ENCODE measurements around the gene SP3. TPM values are rescaled to one million over a fixed set of nuclear protein-coding genes. Genes with fewer than 3 reads are reported as not detected.
A peak's percentile ranks its signal among the peaks of the same experiment; 100 is the strongest.

The SP3 gene
- polyA plus RNA-seq, 1 experiment = 71.8 TPM

GRCh38 chr2:173982918-173983317, 17.7 kb upstream of the SP3 start:
- Histone ChIP-seq H3K4me3 (ENCODE audit: low read depth, low read length) (no peak overlapping the region), H3K27me3 (ENCODE audit: control insufficient read depth, insufficient read depth, low read length) (no peaks in the 10 kb centered on the region), H3K9me3 (ENCODE audit: control insufficient read depth, insufficient read depth, low read length) (no peaks in the 10 kb centered on the region), H3K27ac (ENCODE audit: low read depth, low read length) (peak overlapping the region; percentile 73)
- CTCF ChIA-PET = no interaction called here
- TF ChIP-seq, protein P1, sequence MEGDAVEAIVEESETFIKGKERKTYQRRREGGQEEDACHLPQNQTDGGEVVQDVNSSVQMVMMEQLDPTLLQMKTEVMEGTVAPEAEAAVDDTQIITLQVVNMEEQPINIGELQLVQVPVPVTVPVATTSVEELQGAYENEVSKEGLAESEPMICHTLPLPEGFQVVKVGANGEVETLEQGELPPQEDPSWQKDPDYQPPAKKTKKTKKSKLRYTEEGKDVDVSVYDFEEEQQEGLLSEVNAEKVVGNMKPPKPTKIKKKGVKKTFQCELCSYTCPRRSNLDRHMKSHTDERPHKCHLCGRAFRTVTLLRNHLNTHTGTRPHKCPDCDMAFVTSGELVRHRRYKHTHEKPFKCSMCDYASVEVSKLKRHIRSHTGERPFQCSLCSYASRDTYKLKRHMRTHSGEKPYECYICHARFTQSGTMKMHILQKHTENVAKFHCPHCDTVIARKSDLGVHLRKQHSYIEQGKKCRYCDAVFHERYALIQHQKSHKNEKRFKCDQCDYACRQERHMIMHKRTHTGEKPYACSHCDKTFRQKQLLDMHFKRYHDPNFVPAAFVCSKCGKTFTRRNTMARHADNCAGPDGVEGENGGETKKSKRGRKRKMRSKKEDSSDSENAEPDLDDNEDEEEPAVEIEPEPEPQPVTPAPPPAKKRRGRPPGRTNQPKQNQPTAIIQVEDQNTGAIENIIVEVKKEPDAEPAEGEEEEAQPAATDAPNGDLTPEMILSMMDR (IDR thresholded peaks at IDR 0.05; ENCODE audit: low read depth, low read length) = no peak
- POLR2A ChIA-PET = no interaction called here
- no peak for DNase-seq (ENCODE audit: low read depth, low spot score)

DNA sequence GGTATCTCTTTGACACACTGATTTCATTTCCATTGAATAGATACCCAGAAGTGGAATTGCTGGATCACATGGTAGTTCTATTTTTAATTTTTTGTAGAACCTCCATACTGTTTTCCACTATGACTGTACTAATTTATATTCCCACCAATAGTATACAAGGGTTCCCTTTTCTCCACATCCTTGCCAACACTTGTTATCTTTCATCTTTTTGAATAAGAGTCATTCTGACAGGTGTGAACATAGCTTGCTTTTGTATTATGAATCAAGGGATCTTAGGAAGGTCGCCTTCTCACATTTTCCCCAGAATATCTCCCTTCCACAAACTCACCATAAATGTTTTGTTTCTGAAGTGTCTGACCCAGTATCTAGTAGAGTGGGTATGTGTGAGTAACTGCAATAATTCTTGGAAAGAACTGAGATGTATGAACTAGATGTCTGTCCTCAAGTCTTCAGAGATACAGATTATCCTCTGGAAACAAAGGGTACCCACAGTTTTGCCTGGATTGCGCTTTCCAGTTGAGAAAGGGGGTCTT, 17.1 kb upstream of the SP3 start:
- no peaks in the 10 kb centered on the region for H3K9me3 ChIP-seq (ENCODE audit: control insufficient read depth, insufficient read depth, low read length)
- ChIA-PET POLR2A (no interaction called here), CTCF (no interaction called here)
- TF ChIP-seq, protein P1 (IDR thresholded peaks at IDR 0.05; ENCODE audit: low read depth, low read length) = no peak
- H3K27me3 ChIP-seq (ENCODE audit: control insufficient read depth, insufficient read depth, low read length) = no peaks in the 10 kb centered on the region
- DNase-seq (ENCODE audit: low read depth, low spot score) = no peak
- H3K27ac ChIP-seq (ENCODE audit: low read depth, low read length) = no peak overlapping the region
- no peak overlapping the region for H3K4me3 ChIP-seq (ENCODE audit: low read depth, low read length)

- no peak for DNase-seq (ENCODE audit: low read depth, low spot score)
- H3K27me3 ChIP-seq (ENCODE audit: control insufficient read depth, insufficient read depth, low read length) = no peaks in the 10 kb centered on the region
- CTCF ChIA-PET = interaction anchor here (0.6 to 1.0 kb wide), 2 partner anchors 97 to 345 kb away, joined by 3 to 4 read pairs; no protein-coding TSS in a partner anchor
Measured at GRCh38 chr2:173981520-173981919, 16.3 kb upstream of the SP3 start.

DNA sequence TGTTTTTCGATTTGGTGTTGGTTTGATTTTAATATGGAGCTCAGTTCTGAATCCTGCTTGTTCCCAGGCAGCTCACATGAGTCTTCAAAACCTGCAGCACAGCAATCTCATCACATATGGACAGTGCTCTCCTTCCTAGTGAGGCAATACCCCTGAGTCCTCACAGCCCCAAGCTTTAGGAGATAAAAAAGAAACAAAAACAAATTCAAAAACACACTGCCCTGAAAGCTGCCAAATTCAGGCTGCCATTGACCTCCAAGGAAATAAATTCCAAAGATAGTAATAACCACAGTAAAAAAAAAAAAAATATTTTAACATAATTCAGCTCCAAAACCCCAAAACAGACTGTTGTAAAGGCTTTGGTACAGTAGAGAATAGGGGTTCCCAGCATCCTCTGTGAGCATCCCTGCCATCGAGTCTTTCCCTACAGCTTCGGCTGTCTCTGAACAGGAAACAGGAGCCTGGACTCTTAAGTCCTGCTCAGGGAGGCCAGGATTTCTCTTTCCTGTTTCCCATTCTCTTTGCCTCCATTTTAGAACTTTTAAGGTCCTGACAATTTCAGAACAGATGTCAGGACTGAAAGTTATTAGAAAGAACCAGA, 14.7 kb upstream of the SP3 start:
- ChIA-PET POLR2A (no interaction called here), CTCF (interaction anchor here (0.6 kb wide), 2 partner anchors 21 to 72 kb away, joined by 3 read pairs; no protein-coding TSS in a partner anchor)
- Histone ChIP-seq H3K27ac (ENCODE audit: low read depth, low read length) (no peak overlapping the region), H3K27me3 (ENCODE audit: control insufficient read depth, insufficient read depth, low read length) (no peaks in the 10 kb centered on the region), H3K4me3 (ENCODE audit: low read depth, low read length) (no peak overlapping the region), H3K9me3 (ENCODE audit: control insufficient read depth, insufficient read depth, low read length) (no peaks in the 10 kb centered on the region)
- no peak for DNase-seq (ENCODE audit: low read depth, low spot score)
- TF ChIP-seq, protein P1 (IDR thresholded peaks at IDR 0.05; ENCODE audit: low read depth, low read length) = no peak

More at GRCh38 chr2:173981520-173981919, 16.3 kb upstream of the SP3 start:
- Histone ChIP-seq H3K4me3 (ENCODE audit: low read depth, low read length) (no peak overlapping the region), H3K9me3 (ENCODE audit: control insufficient read depth, insufficient read depth, low read length) (no peaks in the 10 kb centered on the region), H3K27ac (ENCODE audit: low read depth, low read length) (no peak overlapping the region)
- TF ChIP-seq, protein P1 (IDR thresholded peaks at IDR 0.05; ENCODE audit: low read depth, low read length) = no peak
- POLR2A ChIA-PET = no interaction called here

DNA sequence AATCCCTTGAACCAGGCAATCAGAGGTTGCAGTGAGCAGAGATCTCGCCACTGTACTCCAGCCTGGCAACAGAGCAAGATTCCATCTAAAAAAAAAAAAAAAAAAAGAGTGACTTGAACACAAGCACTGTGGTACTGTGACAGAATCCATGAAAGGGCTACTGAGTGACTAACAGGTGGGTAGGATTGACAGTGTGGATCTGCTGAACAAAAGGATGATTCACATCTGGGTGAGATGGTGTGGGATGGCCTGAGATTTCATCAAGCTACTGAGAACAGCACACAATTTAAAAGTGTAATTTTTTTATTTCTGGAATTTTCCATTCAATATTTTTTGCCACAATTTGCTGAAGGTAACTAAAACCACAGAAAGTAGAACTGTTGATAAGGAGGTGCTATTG, 13.3 kb upstream of the SP3 start:
- ChIA-PET POLR2A (no interaction called here), CTCF (no interaction called here)
- DNase-seq (ENCODE audit: low read depth, low spot score) = no peak
- TF ChIP-seq, protein P1 (IDR thresholded peaks at IDR 0.05; ENCODE audit: low read depth, low read length) = no peak
- no peaks in the 10 kb centered on the region for H3K9me3 ChIP-seq (ENCODE audit: control insufficient read depth, insufficient read depth, low read length)
- no peaks in the 10 kb centered on the region for H3K27me3 ChIP-seq (ENCODE audit: control insufficient read depth, insufficient read depth, low read length)
- no peak overlapping the region for H3K4me3 ChIP-seq (ENCODE audit: low read depth, low read length)
- H3K27ac ChIP-seq (ENCODE audit: low read depth, low read length) = no peak overlapping the region
